Heart left ventricle (tissue), 16 donors: ENCODE measurements around the gene DMD. TPM values are rescaled to one million over a fixed set of nuclear protein-coding genes. Genes with fewer than 3 reads are reported as not detected.
A peak's percentile ranks its signal among the peaks of the same experiment; 100 is the strongest.

ENCODE experiments used
- ATAC-seq, 4 donors: fragments of 200-7000 bp; cut with Tn5 transposase; one replicate each; pipeline ENCODE4 v1.9.1; 2020 to 2022; ENCODE audit warnings: moderate library complexity in 4 of 4, mild to moderate bottlenecking in 3 of 4, moderate number of reproducible peaks in 1 of 4
- DNase-seq, 5 donors: peaks; one replicate each; pipeline ENCODE4 v3.0.0-alpha.2; 2020
- H3K27ac ChIP-seq, 12 donors: fragments of 200-600 bp; sonication (generic) in 4 of 12; one replicate each; pipeline versions ENCODE4 v1.5.0 to v1.8.0; 2016 to 2022; ENCODE audit warnings: mild to moderate bottlenecking in 2 of 12
- H3K27me3 ChIP-seq, 9 donors: fragments of 200-600 bp; sonication (generic) in 2 of 9; one replicate each; pipeline versions ENCODE4 v1.5.1 to v1.8.0; 2016 to 2022; ENCODE audit warnings: mild to moderate bottlenecking in 3 of 9
- H3K36me3 ChIP-seq, 9 donors: fragments of 200-600 bp; sonication (generic) in 2 of 9; one replicate each; pipeline versions ENCODE4 v1.5.0 to v1.8.0; 2018 to 2022; ENCODE audit warnings: mild to moderate bottlenecking in 2 of 9
- H3K4me1 ChIP-seq, 12 donors: fragments of 200-600 bp; sonication (generic) in 4 of 12; one replicate each; pipeline versions ENCODE4 v1.5.0 to v1.8.0; 2016 to 2022; ENCODE audit warnings: mild to moderate bottlenecking in 3 of 12
- H3K4me3 ChIP-seq, 12 donors: fragments of 200-600 bp; sonication (generic) in 4 of 12; one replicate each; pipeline versions ENCODE4 v1.5.0 to v1.8.0; 2017 to 2022; ENCODE audit warnings: mild to moderate bottlenecking in 9 of 12, moderate library complexity in 4 of 12
- H3K9me3 ChIP-seq, 12 donors: fragments of 200-600 bp; sonication (generic) in 4 of 12; one replicate each; pipeline versions ENCODE4 v1.5.0 to v1.8.0; 2016 to 2022; ENCODE audit warnings: mild to moderate bottlenecking in 1 of 12
- CTCF ChIP-seq, 12 donors: fragments of 200-600 bp; sonication (generic) in 4 of 12; IDR thresholded peaks; one replicate each; pipeline versions ENCODE4 v1.5.0 to v1.8.0; 2018 to 2022; ENCODE audit warnings: antibody characterized with exemption in 12 of 12, mild to moderate bottlenecking in 5 of 12
- POLR2A ChIP-seq, 2 donors: fragments of 450-650 bp; IDR thresholded peaks; one replicate each; pipeline ENCODE4 v1.6.1; 2017; ENCODE audit warnings: antibody characterized with exemption in 2 of 2, mild to moderate bottlenecking in 2 of 2, moderate library complexity in 2 of 2
- WGBS, 4 donors: extraction: QIAGEN DNeasy Blood & Tissue Kit in 2 of 4; methylation state at CpG; one replicate each; pipeline versions ENCODE4 v1.1.5 to v1.1.7; 2013 to 2018; 5-methylcytosine and 5-hydroxymethylcytosine counted together
- intact Hi-C, 10 donors: fragments of 100-400 bp; cut with DNase I; formaldehyde crosslinking; loops; one replicate each; pipeline versions ENCODE4 v1.11.1 to v1.14.2; 2022
- polyA plus RNA-seq, 2 donors: library from polyadenylated mRNA; stranded (reverse); fragments of 200-250 nt; gene quantifications; one replicate each; pipeline ENCODE4 v1.2.3, GENCODE V29; 2013
- total RNA-seq, 9 donors: library from RNA; depleted of rRNA in 2 of 9; stranded (reverse); fragments of >200 nt in 2 of 9; fragmentation: NEBNext Ultra II Directional in 3 of 9; extraction: Animal tissue kit (Norgen Biotek cat#: 25700) in 3 of 9; gene quantifications; one replicate each; pipeline versions ENCODE4 v1.1.0 to v1.2.4, GENCODE V29; 2016 to 2023
- donor health status: ischemic (EF 13 %, LVEDD 7.1; RV severe dilation, severe dysfunction).
- donor health status: healthy with polysubstance abuse.
- donor health status: DM: no; HTN: yes; CAD: no.
- donor health status: DM: no; HTN: no; CAD: no.
- donor health status: ischemic (EF 25% LVEDD 6.9; RV normal size, moderate dysfunction).
- donor health status: ischemic (EF 25% LVEDD 5.7; RV mildly dilated, moderate dysfunction).
- donor health status: healthy.
- donor health status: DM: yes; HTN: yes; CAD: no.
- donor health status: ischemic (EF 35%, LVEDD 5.7; RV mildly dilated, moderate dysfunction).
- donor health status: nonischemic (EF 11% LVEDD 7.7; RV severe dilation, severe dysfunction).
- donor health status: DM: yes; HTN: yes; CAD: no.
- donor health status: PGD.
- donor health status: ischemic (EF 29% LVEDD 5.4; RV normal size, mild dysfunction).
- donor health status: nonischemic (EF 23%, LVEDD 6.1; RV moderate dilation, normal function).

The DMD gene
- total and polyA plus RNA-seq, 11 donors = 34.7 to 236 (median 162) TPM

GRCh38 chrX:31320740-31321139 lies 1890.6 kb downstream of the DMD start:
- DNase-seq (no peak), ATAC-seq (peak in 1 of 4 donors; percentile 58)

GRCh38 chrX:31319586-31319985 lies 1891.8 kb downstream of the DMD start:
- 46 to 69% (median 60%) methylated on average over 2 of the region's 2 CpGs for WGBS, 4 donors
- intact Hi-C loops = no loop called here
- DNase-seq (no peak), ATAC-seq (no peak)
- Histone ChIP-seq H3K9me3 (no peaks in the 10 kb centered on the region), H3K36me3 (no peaks in the 10 kb centered on the region), H3K27ac (peak overlapping the region in 2 of 12 donors; percentile 34 to 43), H3K4me1 (peaks cover 0 to 34% (median 0%) of the 10 kb centered on the region in 12 donors), H3K27me3 (no peaks in the 10 kb centered on the region), H3K4me3 (no peak overlapping the region)
- TF ChIP-seq POLR2A (IDR thresholded peaks at IDR 0.05) (no peak), CTCF (IDR thresholded peaks at IDR 0.05) (no peak)

More at GRCh38 chrX:31320740-31321139, 1890.6 kb downstream of the DMD start:
- TF ChIP-seq POLR2A (IDR thresholded peaks at IDR 0.05) (no peak), CTCF (IDR thresholded peaks at IDR 0.05) (no peak)
- Histone ChIP-seq H3K27ac (peak overlapping the region in 3 of 12 donors; percentile 6 to 43 (median 10)), H3K4me1 (peaks cover 0 to 25% (median 0%) of the 10 kb centered on the region in 12 donors), H3K4me3 (no peak overlapping the region), H3K9me3 (no peaks in the 10 kb centered on the region), H3K27me3 (no peaks in the 10 kb centered on the region), H3K36me3 (no peaks in the 10 kb centered on the region)
- 64 to 82% (median 74%) methylated on average over 1 of the region's 1 CpG for WGBS, 4 donors
- intact Hi-C loops = loop anchor here in 1 of 10 donors (10.0 kb wide), 1 partner anchor 46 kb away; no protein-coding TSS in a partner anchor

GRCh38 chrX:31318866-31319265 lies 1892.5 kb downstream of the DMD start:
- ATAC-seq (no peak), DNase-seq (no peak)
- no peaks in the 10 kb centered on the region for H3K36me3 ChIP-seq
- no peaks in the 10 kb centered on the region for H3K27me3 ChIP-seq
- H3K4me1 ChIP-seq = peaks cover 0 to 39% (median 0%) of the 10 kb centered on the region in 12 donors
- H3K4me3 ChIP-seq = no peak overlapping the region
- H3K27ac ChIP-seq = peak overlapping the region in 2 of 12 donors; percentile 24 to 43
- no peak for TF ChIP-seq POLR2A (IDR thresholded peaks at IDR 0.05)
- TF ChIP-seq CTCF (IDR thresholded peaks at IDR 0.05) = no peak
- intact Hi-C loops = no loop called here
- H3K9me3 ChIP-seq = no peaks in the 10 kb centered on the region
- 46 to 66% (median 57%) methylated on average over 4 of the region's 4 CpGs for WGBS, 4 donors

GRCh38 chrX:31316340-31316991 lies 1894.9 kb downstream of the DMD start:
- Histone ChIP-seq H3K36me3 (no peaks in the 10 kb centered on the region), H3K4me3 (no peak overlapping the region), H3K27ac (peak overlapping the region in 1 of 12 donors; percentile 6), H3K4me1 (peaks cover 0 to 40% (median 0%) of the 10 kb centered on the region in 12 donors), H3K27me3 (no peaks in the 10 kb centered on the region), H3K9me3 (no peaks in the 10 kb centered on the region)
- intact Hi-C loops = no loop called here
- ATAC-seq = no peak
- DNase-seq = no peak
- no peak for TF ChIP-seq CTCF (IDR thresholded peaks at IDR 0.05)
- 56 to 84% (median 68%) methylated on average over 2 of the region's 2 CpGs for WGBS, 4 donors
